HG03469 (cell line): ENCODE results near the gene ARV1.
"Not testable (repeated sequence)": the region's sequence is repeated elsewhere in the genome, so short reads cannot be mapped to it uniquely, and the experiment has no call there.

Source experiments
- ATAC-seq: cut with Tn5 transposase; IDR thresholded peaks from one replicate; pipeline ENCODE4 v1.9.1; 2021; ENCODE audit warnings: mild to moderate bottlenecking, moderate library complexity, moderate number of reproducible peaks; ENCODE audit not compliant: unreplicated experiment

ARV1 gene

GRCh38 chr1:230976825-230977747 lies 1.8 kb upstream of the ARV1 start:
- no peak for ATAC-seq

DNA sequence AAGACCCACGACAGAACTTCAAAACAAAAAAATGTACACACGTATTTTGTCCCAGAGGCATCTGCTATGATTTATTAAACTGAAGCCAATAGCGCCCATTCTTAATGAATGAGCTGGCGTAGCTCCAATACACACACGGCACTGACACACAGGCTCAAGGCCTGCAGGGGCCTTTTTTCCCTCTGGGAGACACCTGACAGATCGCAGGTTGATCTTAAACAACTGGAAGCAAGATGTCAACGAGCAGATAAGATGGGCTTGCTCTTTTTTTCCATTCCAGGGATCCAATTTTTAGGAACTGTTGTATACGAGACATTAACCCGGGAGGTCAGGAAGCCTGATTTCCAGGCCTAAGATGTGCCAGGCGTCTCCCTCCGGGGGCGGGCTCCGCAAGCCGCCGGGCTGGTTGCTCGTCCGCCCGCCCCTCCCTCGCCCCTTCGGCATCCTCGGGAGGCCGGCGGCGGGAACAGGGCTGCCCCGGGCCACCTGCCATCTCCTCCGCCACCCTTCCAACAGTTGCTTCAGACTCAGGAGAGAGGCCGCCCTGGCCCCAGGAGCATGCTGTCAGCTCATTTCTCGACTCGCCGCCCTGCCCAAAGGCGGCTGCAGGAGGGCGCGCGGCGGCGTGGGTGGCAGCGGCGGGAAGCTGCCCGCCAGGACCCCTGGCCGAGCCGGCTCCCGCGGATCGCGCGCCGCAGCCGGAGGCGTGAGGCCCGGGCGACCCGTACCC lies 968 bp upstream of the ARV1 start:
- ATAC-seq, result no peak

- ATAC-seq, result no peak
Measured at GRCh38 chr1:230979389-230979716, 459 bp downstream of the ARV1 start.

- ATAC-seq, result no peak
Measured at GRCh38 chr1:230979952-230980351, 1.1 kb downstream of the ARV1 start.

DNA sequence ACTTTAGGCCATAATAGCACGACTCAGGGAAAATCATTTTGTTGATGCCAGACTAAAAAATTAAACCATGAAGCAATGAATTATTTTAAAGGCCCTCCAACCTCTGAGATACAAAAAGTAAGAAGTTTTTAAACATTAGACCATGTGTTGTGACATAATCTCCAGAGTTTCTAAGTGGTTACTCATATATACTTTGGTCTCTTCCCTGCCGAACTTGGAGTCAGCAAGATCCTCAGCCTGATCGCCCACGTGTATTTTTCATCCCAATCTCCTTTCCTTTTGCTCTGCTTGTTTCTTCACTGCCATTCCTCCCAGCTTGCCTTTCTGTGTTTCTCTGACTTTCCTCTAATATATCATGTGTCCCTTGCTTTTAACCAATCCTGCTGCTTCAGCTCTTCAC lies 3.8 kb downstream of the ARV1 start:
- ATAC-seq, result no peak

DNA sequence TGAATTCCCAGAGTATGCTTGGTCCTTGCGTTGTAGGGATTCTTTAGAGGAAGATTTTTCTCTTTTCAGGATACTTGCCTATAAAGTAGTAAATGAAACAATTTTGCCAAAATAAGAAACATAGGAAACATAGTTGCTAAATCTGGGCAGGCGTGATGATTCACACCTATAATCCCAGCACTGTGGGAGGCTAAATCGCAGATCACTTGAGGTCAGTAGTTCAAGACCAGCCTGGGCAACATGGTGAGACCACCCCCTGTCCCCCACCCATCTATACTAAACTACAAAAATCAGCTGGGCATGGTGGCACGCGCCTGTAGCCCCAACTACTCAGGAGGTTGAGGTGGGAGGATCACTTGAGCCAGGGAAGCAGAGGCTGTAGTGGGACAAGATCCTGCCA lies 4.9 kb downstream of the ARV1 start:
- ATAC-seq, result no peak

DNA sequence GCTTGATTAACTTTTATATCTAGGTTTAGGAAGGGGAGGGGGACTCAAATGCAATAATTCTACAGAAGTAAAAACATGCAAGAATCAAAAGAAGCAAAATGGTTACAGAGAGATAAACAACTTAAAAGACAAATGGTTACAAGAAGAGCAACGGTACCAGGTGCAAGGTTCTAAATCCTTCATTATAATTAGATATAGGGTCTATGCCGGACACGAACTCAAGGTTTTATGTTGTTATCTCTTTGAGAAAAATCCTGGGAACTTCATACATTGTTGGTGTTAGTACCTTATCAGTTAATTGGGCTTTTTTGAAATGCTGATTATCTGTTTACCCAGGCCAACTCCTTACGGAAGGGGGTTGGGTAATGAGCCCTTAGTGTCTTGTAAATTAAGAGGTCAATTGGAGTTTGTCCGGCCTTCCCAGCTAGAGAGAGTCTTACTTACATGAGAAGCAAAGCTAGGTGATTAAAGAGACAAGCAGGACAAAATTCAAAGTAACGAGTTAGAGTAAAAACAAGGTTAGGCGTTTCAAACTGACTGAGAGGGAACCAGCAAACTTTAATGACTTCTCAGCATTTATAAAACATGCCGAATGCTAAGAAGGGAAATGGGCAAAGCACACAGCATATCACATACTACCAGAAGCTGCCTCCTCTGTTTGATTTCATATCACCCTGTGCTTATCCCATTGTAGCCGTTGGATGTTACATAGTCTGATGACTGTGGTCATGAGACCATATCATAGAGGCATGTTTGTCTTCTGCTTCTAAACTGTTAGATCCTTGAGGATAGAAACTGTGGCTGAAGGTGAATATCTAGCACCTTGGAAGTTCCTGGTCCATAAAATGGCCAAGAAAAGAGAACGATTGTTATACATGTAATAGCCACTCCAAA lies 6.0 kb downstream of the ARV1 start:
- not testable (repeated sequence) for ATAC-seq

DNA sequence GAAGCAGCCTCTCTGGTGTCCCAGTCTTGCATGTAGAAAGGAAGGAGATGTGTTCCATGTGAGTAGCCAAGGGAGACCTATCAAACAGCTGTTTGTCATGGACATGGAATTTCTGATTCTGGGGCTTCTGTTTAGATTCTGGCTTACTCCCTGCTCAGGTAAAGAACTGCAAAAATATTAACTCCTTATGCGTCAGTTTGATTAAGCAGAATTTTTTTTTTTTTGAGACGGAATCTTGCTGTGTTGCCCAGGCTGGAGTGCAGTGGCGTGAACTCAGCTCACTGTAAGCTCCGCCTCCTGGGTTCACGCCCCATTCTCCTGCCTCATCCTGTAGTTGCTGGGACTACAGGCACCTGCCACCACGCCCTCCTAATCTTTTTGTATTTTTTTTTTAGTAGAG lies 6.8 kb downstream of the ARV1 start:
- ATAC-seq, result no peak

DNA sequence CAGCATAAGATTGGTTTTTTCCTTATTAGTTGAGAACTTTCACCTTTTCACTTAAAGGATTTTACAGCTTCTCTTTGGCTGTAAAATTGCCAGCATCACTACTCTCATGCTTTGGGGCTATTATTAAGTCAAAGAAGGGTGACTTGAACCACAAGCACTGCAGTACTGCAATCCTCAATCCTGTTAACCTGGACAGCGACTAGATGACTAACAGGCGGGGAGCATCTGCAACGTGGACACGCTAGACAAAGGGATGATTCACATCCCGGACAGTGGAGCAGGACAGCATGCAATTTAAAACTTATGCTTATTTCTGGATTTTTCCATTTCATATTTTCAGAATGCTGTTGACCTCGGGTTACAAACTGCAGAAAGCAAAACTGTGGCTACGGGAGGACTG lies 8.1 kb downstream of the ARV1 start:
- ATAC-seq, result no peak

DNA sequence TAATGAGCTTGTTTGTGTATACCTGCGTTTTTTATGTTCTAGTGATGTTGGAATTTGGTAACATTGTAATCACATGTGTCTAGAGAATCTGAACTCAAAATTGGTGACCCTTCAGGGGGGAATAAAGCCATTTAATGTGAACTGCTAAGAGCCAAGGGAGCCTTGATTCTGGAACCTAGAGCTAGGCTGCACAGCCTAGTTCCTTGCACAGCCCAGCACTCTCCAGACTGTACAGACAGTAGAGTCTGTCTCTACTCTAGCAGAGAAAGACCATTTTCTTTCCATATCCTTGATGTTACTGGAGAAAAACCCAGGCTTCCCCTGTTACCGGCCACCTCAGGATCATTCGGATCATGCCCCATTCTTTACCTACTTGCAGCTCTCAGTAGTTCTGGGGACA lies 8.6 kb downstream of the ARV1 start:
- no peak for ATAC-seq

DNA sequence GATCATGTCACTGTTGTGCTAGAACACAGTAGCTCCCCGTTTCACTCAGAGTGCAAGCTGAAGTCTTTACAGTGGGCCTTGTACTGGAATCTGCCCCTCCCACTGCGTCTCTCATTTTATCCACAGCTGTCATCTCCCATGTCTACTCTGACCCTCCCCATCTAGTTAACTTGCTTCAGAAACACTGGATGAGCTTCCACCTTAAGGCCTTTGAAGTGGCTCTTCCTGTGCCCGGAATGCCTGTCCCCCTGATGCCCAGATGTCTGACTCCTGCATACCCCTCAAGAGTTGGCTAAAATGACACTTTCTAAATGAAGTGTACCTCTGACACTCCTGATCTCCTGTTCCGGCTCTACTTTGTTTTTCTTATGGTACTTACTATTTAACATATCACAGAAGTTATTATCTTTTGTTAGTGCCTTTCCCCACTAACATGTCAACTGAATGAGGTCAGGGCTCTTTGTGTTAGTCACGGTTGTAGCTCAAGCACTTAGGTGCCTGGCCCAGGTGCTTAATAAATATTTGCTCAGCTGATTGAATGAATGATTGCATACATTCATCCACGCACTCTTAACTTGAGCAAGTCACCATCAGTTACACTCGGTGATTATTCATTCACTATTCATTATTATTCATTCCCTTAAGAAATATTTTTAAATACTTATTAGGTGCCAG lies 13.3 kb downstream of the ARV1 start:
- ATAC-seq, result no peak

DNA sequence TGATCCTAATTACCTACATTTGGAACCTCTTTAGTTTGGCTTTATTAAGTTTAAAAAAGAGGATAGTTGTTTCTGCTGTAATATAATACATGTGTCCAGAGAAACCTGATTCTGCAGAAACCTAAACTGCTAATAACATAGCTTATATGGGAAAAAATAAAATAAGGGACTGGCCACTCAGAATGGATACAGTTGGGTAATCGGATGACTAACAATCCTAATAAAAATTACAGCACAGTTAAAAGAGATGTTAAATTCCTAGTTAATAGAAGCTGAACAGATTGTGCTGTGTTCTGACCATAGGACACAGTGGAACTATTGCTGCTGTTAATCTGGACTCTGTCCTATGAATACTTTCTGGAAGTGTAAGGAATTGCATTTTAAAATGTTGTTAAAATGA lies 16.0 kb downstream of the ARV1 start:
- ATAC-seq, result no peak

DNA sequence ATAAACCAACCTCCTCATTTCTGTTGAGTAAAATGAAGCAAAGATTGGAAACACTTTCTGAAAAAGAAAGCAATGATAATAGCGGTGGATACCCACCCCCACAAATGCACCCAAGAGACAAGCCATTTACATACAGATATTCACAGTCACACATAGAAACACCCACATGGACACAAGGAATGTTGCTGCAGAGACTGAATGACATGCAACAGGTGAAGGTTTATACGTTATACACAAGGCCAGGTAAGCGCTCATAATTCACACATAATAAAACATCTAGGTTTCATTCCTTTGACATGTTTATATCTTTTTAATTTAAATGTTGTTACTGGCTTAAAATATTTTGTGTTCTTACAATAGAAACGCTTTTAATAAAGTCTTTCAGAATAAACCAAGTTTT lies 21.3 kb downstream of the ARV1 start:
- no peak for ATAC-seq

DNA sequence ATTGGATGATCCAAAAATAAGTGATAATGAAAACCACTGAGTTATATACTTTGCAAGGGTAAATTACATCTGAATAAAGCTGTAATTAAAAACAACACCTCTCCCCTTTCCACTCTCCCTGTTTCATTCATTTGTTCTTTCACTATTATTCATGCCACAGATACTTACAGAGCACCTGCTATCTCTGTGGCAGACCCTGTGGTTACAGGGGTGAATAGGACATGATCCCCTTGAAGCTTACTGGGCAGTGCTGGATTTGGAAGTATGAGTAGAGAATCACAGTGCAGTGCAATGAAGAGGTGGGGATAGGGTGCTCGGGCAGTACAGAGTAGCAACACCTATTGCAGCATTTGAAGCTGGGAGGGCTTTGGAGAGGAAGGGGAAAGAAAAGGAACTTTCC lies 21.7 kb downstream of the ARV1 start:
- no peak for ATAC-seq

GRCh38 chr1:231001892-231002291 lies 23.0 kb downstream of the ARV1 start:
- ATAC-seq, result no peak

- ATAC-seq, result not testable (repeated sequence)
Measured at GRCh38 chr1:231007535-231007934, 28.6 kb downstream of the ARV1 start.

- ATAC-seq, result no peak
Measured at GRCh38 chr1:231011360-231011759, 32.5 kb downstream of the ARV1 start.

DNA sequence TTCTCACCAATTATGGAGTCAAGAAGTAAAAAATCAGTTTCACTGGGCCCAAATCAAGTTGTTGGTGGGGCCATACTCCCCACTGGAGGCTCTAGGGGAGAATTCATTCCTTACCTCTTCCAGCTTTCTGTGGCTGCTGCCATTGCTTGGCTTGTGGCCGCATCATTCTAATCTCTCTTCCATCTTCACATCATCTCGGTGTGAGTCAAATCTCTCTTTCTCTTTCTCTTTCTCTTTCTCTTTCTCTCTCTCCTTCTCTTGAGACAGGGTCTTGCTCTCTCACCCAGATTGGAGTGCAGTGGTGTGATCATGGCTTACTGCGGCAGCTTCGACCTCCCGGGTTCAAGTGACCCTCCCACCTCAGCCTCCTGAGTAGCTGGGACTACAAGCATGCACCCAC lies 33.1 kb downstream of the ARV1 start:
- ATAC-seq, result no peak

- ATAC-seq, result no peak
Measured at GRCh38 chr1:231013391-231014015, 34.6 kb downstream of the ARV1 start.

- ATAC-seq, result no peak
Measured at GRCh38 chr1:231016234-231016633, 37.3 kb downstream of the ARV1 start.
